GM18909 (cell line): Measurements from ENCODE around the gene DPT.
"Not testable (repeated sequence)": the region's sequence is repeated elsewhere in the genome, so short reads cannot be mapped to it uniquely, and the experiment has no call there.

ENCODE experiments used
- ATAC-seq: cut with Tn5 transposase; IDR thresholded peaks from one replicate; pipeline ENCODE4 v1.9.1; 2021; ENCODE audit warnings: mild to moderate bottlenecking; ENCODE audit not compliant: unreplicated experiment, poor library complexity

DPT gene

DNA sequence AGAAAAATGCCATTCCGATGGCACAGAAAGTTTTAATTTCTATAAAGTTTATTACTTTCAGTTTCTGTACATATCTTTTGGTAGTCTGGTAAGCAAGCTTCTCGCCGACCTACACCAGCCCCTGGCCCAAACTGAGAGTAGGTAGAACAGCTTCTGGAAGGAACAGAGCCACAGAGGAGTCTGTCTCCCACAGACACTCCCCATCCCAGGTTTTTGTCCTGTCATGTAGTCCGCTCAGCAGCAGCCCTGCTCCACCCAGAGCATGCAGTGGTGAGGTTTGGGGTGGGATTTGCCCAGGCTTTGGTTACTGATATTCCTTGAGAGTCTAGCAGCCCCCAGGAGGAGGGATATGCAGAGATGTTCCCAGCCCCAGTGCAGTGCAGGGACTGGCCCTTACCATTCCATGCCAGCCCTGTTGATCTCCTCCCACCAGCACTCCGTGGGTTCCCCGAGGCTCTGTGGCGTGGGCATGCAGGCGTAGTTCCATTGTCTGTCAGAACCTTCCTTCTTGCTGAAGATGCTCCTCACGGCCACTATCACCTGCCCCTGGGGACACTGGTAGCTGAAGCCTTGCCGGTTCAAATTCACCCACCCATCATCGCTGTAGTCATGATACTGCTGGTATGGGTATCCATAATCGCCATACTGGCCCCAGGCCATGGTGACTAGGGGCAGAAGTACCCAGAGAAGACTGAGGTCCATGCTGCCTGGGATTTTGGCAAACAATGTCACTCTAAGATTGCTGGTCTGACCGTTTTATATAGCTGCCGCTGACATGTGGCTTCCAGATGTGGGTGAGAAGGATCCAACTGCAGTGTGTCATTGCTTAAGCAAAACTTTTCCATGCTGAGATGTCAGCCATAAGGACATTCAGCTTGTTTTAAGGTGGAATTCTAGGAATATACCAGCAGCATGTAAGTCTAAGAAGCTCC lies at the start of gene DPT:
DPT (minus strand) TSS at position 734 of the 932 bp plus-strand sequence; CDS start at position 702, 32 bp downstream.
- no peak for ATAC-seq

DNA sequence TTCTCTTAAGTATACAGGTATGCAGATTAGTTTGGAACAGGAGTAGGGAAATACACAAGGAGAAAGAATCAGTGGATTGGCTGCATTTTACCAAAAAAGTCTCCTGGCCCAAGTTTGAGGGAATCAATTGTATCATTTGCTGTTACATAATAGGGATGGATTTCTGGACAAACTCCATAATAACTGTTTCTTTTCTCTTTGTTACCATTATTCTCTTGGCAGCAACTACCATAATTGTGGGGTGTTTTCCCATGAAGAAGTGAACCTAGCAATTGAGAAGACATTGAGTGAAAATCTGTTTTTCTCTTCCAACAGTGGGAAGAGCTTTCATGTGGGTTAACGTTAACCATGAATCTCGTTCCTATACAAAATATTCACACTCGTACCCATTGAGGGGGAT lies 46.4 kb upstream of the DPT start:
- no peak for ATAC-seq

DNA sequence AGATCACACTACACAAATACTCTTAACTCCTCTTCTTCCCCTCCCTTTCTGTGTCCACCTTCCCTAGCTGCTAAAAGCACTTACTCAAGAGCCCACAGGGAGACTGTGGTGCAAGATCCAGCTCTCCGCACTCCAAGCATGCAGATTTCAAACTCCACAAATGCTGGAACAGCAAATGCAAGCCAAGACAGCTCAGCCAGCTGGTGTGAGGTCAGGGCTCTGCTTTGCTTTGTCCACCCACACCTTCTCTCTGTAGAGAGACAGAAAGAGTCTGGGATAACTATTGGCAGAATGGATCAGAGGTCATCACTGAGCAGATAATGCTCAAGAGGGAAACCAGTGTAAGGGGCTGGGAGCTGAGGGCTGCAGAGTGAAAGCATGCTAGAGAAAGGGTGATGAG lies 45.2 kb upstream of the DPT start:
- no peak for ATAC-seq

DNA sequence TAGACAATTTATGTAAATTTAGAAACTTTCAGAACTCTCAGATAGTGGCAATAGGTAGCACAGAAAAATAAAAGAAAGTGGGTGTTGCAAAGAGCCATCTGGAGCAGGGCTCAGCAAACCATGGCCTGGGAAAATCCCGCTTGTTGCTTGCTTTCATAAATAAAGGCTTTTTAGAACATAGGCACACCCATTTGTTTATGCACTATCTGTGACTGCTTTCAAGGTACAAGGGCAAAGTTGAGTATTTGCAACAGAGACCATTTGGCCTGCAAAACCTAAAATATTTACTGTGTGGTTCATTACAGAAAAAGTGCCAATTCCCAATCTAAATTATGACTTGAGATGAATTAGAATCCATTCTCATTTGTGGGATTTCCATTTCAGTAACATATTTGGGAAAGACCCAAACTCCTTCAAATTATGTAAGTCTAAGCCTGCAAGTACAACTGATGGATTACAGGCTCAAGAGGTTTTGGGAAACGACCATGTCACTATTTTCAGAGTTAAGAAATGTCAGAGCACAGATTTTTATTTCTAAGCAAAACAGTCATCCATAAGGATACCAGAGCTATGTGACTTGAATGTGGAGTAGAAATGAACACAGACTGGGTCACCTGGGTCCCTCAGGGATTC lies 43.5 kb upstream of the DPT start:
- ATAC-seq = no peak

DNA sequence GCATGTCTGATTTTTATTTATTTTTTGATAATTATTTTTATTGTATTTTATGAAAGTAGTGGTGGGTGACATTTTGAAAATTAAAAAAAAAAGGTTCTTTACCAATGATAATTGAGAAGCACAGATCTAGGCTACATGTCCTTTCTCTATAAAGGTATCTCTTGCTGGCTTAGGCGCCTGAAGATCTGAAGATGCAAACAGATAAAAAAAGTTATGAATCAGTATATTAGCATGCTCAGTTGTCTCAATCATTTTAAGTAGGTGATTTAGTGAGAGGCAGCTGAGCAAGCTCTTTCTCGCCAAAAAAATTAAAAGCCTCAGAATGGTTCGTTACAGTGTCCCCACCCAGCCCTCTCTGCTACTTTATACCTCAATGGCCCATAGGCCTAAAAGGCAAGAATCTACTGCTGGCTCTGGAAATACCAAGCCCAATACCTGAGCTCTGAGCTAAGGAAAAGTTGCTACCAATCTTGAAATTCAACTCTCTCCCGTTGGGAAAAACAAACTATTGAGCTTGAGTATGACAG lies 42.2 kb upstream of the DPT start:
- no peak for ATAC-seq

DNA sequence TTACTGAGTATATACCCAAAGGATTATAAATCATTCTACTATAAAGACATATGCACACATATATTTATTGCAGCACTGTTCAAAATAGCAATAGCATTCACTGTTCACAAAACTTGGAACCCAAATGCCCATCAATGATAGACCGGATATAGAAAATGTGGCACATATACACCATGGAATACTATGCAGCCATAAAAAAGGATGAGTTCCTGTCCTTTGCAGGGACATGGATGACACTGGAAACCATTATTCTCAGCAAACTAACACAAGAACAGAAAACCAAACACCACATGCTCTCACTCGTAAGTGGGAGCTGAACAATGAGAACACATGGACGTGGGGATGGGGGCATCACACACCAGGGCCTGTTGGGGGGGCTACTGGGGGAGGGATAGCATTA lies 40.9 kb upstream of the DPT start:
- not testable (repeated sequence) for ATAC-seq

DNA sequence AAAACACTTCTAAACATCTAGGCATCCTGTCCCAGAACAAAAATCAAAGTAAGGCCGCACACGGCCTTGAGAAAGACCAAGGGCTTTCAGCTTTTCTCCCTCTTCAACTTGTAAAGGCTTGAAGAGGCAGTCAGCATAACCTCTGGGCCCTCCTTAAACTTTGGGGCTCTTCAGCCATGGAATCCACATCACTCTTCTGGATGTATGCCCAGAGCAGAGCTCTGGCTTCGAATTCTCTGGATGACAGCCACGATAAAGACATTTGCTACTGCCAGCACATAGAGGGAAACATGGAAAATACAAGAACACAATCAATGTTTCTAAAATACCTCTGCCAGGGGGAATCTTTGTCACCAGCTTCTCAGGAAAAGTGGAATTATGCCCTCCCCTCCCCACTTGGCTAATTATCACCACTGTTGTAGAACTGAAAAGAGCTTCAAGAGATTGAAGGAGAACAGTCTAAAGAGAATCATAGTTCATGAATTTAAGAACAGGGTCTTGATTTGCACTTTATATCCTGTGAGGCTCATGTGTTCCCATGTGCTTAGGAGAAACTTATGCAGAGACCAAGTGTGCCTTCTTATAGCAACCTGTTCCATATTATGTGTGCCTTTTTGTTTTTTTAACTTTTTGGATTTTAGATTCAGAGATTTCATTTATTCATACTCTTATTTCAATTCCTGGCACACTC lies 39.0 kb upstream of the DPT start:
- ATAC-seq = no peak

DNA sequence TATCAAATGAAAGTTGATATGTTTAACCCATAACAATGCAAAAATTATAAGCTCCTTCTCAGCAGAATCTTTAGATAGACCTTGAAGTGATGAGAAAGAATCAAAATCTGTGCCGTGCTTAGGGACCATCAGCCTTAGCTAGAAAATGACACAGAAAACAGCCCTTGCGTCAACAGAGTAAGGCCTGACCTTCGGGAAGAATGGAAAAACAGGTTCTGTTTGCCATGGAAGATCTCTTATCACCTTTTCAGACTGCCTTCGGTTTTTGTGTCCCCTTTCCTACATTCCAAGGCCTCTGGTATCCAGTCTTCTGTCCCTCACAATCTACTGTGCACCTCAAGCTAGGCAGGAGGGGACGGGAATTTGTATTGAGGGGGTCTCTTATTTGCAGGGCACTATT lies 37.6 kb upstream of the DPT start:
- no peak for ATAC-seq

DNA sequence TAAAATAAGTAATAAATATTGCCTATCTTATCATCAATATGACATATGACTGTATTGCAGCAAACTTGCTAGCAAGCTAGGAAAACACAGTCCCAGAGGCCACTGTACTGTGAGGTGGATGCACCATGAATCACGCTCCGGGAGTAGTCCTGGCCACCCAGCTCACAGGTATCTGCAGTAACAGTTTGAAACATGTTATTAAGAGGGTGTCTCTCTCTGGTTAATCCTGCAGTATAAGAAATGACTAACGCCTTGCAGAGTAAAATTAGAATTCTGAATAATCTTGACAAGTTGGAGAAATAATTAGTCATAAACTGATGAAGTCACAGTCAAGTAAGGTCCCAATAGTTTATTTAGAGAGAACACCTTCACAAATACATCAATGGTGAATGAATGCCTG lies 34.0 kb upstream of the DPT start:
- ATAC-seq = no peak

DNA sequence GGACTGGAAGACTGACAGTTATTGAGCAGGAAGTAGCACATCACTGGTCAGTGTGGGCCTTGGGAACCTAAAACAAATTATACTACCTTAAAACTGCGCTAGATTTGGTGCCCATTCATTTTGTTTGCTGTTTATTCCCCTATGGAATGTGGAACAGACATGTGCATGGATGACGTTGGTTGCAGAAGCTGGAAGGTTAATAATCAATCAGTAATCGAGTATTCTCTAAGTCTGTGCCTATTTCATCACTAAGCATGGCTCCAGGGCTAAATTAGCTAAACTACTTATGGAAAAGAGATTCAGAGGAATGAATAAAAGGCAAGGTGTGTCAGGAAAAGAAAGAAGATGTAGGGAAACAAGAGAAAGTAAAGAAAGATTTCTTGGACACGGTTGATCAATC lies 33.5 kb upstream of the DPT start:
- no peak for ATAC-seq

DNA sequence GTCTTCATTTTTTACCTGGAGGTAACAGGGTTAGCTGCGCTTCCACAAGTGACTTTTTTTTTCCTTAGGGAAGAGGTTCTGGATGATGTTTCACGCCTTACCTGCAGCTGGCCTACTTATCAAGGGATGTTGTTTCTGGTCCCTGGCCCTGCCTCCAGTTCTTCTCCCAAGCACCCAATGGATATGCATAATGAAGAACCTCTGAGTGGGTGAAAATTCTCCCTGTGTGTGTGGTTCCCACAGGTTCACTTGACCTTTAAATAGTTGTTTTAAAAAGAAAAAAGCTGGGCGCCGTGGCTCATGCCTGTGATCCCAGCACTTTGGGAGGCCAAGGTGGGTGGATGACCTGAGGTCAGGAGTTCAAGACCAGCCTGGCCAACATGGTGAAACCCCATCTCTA lies 31.8 kb upstream of the DPT start:
- ATAC-seq = no peak

DNA sequence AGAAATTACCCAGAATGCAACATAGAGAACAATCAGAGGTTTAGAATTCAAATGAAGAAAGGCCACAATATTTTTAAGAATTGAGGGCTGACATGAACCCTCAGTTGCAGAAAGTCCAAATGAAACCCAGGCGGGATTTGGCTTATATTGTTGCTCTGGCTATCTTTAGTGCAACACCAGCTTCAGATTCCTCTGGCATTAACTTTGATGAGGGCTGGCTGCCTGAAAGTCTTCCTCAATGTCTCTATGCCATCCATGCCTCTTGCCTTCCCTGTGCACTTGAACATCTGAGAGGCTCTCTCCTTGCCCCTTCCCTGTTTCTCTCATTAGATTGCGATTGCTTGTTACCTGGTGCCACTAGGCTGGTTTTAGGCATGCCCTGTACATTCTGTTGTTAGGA lies 31.2 kb upstream of the DPT start:
- no peak for ATAC-seq

DNA sequence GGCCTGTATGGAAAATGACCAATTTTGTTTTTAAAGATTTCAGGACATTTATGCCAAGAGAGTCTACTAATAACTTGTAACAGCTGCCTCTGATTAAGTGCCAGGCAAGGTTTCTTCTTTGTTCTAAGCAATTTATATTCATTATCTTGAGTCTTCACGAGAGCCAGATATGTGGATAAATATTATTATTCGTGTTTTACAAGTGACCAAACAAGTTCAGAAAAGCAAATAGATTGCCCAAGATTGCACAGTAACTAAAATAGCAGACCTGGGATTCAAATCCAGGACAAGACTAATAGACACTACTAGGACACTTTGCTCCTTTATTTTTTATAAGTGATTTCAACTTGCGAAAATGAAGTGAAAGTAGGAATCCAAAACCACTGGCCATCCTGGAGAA lies 30.1 kb upstream of the DPT start:
- ATAC-seq = no peak

DNA sequence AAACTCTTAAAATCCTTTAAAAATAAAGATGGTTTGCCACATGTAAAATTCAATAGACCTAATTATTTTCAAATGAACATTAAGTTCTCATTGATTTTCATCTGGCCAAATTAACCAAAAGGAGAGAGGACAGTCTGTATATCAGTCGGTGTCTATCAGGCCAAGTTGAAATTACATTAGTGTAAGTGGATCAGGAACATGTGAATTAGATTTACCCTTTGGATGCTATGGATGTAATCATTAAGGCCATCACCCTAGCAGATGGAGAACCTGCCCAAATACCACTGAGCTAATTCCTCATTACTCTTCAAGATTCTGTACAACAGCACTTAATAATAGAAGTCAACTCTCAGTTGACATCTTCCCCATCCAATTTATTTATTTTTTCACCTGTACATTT lies 29.5 kb upstream of the DPT start:
- no peak for ATAC-seq

DNA sequence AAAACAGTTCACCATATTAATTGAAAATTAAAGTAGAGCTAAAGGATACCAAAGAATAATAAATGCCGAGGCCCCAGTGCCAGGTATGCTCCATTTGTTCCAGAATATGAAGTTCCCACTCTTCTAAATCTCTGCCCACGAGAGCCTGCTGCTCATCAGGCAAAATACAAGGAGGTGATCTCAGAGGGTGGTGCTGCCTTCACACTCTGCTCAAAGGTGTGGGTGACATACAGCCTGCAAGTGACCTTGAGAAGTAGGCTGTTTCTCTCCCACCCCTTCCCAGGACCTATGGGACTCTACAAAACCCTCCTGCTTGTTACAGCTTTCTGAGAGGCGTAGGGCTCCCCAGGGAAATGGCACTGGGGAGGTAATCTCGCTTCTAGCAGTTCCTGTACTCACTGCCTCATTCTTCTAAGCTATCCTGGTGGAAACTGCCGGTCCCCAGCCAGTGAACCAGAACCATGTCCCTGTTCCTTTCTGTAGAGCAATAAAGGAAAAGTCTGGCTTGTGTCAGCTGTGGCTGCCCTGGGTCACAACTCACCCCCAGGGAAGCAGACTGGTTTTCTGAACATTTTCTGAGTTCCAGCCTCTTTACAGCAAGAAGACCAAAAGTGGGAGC lies 26.9 kb upstream of the DPT start:
- no peak for ATAC-seq

DNA sequence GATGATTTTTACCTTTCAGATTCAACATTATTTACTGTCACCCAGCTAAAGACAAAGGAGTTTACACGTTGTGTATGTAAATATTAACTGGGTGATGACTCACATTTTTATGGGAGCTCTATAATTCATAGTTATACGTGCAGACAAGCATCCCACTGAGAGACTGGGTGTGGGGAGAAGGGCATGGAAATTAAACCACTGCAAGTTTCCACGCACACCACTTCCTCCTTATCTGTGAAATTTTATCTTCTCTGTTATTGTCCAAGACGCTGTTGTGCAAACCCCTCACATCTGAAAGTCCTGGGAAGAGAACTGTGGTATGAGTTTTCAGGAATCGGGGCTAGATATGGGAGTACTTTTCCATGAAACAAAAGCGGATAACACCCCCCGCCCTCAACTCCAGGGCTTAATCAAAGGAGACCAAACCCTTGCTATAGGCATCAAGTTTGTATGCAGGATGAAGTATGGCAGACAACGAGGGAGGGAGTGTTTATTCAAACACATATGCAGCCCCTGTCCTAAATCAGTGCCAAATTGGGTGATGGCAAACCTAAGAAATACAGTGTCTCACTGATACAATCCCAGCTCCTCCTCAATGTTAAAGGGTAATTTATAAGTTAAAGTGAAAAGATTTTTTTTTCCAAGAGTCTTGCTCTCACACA lies 23.3 kb upstream of the DPT start:
- no peak for ATAC-seq

DNA sequence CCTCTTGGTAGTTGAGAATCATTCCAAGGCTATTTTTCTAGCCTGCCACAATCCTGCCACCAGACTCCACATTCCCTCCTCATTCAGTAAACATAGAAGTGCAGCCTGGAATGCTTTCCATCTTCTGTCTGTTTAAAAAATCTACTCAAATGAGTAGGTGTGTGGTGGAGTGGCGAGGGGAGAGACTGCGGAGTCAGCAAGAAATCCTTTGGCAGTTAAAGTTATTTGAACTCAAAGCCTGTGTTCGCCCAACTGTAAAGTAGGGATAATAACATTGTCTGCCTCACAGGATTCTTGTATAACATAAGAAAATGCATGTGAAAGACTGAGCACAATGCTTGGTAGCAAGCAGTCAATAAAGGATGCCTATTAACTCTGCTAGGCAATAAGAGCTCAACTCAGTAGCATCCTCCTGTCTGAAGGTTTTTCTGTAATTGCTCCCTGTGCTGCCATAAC lies 22.2 kb upstream of the DPT start:
- no peak for ATAC-seq

DNA sequence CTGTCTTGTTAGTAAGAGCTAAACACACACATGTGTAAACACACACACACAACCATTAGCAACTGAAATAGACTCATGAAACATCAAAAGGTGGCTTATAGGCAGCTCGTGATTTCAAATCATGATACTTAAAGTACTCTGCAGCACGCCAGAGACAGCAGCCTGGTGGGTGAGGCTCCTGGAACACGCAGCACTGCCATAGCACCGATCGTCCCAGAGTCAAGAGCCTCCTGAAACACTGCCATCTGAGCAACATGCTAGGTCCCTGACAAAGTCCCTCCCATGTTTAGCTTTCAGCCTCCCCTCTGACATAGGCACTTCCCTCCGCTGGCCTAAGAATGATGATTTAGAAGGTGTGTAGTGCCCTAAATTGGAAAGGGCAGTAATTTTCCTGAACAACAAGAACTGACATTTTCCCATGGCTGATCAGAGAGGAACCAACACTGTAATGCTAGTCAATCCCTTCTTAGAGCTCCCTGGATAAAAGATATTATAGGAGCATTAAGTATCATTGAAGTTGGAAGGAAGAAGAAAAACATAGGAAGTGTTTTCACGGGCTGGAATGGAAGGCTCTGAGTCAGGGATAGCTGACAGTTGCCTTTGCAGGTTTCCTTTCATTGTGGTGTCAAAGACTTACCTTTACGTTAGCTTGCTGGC lies 14.1 kb upstream of the DPT start:
- no peak for ATAC-seq

DNA sequence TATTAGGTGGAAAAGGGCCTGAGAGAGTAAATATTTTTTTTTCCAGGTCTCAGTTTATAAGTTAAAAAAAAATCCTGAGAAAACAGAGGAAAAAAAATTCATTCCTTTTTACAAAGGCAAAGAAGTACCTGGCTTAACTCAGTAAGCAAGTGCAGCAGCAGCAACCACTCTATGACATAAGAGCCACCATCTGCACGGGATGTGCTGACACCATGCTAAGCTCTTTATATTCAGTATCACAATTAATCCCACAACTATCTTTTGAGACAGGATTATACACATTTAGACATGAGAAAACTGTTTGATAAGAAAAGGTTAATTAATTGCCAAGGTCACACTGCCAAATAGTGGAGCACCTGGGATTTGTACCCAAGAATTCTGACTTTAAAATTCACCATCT lies 13.4 kb upstream of the DPT start:
- ATAC-seq = no peak
